Left ventricle myocardium superior (tissue), 1 donor: ENCODE measurements around the gene TRIM67. TPM values are rescaled to one million over a fixed set of nuclear protein-coding genes. Genes with fewer than 3 reads are reported as not detected.
A peak's percentile ranks its signal among the peaks of the same experiment; 100 is the strongest.

Experiments used
- ATAC-seq: fragments of 200-7000 bp; cut with Tn5 transposase; one replicate; pipeline ENCODE4 v1.9.1; 2020; ENCODE audit warnings: mild to moderate bottlenecking, moderate library complexity
- DNase-seq: peaks from one replicate; pipeline ENCODE4 v3.0.0-alpha.2; 2020
- intact Hi-C: fragments of 100-400 bp; cut with micrococcal nuclease; formaldehyde crosslinking; loops from one replicate; pipeline ENCODE4 v1.11.0; 2022
- total RNA-seq: library from RNA; stranded (reverse); fragmentation: NEBNext Ultra II Directional; extraction: Animal tissue kit (Norgen Biotek cat#: 25700); gene quantifications from one replicate; pipeline ENCODE4 v1.2.1, GENCODE V29; 2021
- donor health status: DM: no; HTN: yes; CAD: no; lungs with severe emphysema.

Gene TRIM67
- total RNA-seq, 1 donor from 2014 or later: not detected

GRCh38 chr1:231216498-231216897 is 54.6 kb downstream of the TRIM67 start:
- intact Hi-C loops: loop anchor here (10.0 kb wide), 1 partner anchor 302 kb away; no protein-coding TSS in a partner anchor
- ATAC-seq (no peak), DNase-seq (no peak)

- DNase-seq: no peak
- intact Hi-C loops: loop anchor here (10.0 kb wide), 1 partner anchor 302 kb away; no protein-coding TSS in a partner anchor
- ATAC-seq: no peak
Observed at GRCh38 chr1:231217056-231217455, 55.2 kb downstream of the TRIM67 start.

- ATAC-seq: no peak
- intact Hi-C loops: loop anchor here (10.0 kb wide), 1 partner anchor 303 kb away; no protein-coding TSS in a partner anchor
- DNase-seq: no peak
Observed at GRCh38 chr1:231218078-231218477, 56.2 kb downstream of the TRIM67 start.

- no peak for ATAC-seq
- intact Hi-C loops: loop anchor here (10.0 kb wide), 1 partner anchor 305 kb away; no protein-coding TSS in a partner anchor
- no peak for DNase-seq
Observed at GRCh38 chr1:231219422-231220401, 57.9 kb downstream of the TRIM67 start.

GRCh38 chr1:231220801-231221200 is 58.9 kb downstream of the TRIM67 start:
- DNase-seq: no peak
- intact Hi-C loops: no loop called here
- no peak for ATAC-seq

GRCh38 chr1:231226156-231226555 is 64.3 kb downstream of the TRIM67 start:
- DNase-seq (no peak), ATAC-seq (no peak)
- intact Hi-C loops: no loop called here

DNA sequence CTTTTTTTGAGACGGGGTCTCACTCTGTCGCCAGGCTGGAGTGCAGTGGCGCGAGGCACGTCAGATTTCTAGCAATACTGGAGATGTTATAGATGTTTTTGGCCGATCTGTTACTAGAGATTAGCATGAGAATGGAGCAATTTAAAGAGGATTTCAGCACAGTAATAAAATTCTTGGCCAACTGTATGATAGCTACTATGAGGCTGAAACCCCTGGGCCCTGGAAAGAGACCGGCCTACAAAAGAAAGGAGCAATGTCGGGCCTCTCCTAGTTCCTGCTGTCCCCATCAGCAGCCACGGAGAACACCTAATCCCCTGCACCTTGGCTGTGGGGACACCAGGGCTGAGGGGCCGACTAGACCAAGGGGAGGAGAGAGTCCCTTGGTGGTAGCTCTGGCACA is 69.7 kb downstream of the TRIM67 start:
- DNase-seq (no peak), ATAC-seq (no peak)
- intact Hi-C loops: no loop called here

DNA sequence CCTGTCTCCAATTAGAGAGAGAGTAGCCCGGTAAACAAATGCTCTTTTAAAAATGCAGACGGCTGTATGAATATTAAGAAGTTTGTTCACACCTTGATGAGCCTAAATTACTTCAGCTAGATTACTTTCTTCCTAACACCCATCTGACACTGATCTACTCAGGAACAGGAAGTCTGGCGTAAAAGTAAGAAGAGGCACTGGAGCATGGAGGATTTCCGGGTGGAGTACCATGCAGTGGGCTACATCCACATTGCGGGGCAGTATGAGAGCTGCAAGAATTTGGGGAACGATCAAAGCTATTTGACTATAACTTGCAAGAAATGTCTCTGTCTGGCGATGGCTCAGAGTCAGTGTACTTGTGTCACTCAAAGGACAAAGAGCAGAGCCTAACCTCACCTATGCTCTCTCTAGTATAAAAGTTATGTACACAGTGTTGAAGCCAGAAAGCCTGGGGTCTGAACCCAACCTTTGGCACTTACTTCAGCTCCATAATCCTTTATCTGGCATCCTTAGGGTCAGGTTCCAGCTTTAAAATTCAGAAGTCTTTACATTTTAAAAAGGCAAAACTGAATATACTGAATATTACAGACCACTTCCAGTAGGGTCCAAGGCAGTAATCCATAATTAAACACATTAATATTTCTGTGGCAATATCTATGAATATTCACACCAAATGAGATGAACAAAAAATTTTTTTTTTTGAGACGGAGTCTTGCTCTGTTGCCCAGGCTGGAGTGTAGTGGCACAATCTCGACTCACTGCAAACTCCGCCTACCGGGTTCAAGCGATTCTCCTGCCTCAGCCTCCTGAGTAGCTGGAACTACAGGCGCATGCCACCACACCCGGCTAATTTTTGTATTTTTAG is 71.2 kb downstream of the TRIM67 start:
- intact Hi-C loops: no loop called here
- no peak for ATAC-seq
- no peak for DNase-seq

GRCh38 chr1:231233735-231234417 is 72.0 kb downstream of the TRIM67 start:
- intact Hi-C loops: no loop called here

DNA sequence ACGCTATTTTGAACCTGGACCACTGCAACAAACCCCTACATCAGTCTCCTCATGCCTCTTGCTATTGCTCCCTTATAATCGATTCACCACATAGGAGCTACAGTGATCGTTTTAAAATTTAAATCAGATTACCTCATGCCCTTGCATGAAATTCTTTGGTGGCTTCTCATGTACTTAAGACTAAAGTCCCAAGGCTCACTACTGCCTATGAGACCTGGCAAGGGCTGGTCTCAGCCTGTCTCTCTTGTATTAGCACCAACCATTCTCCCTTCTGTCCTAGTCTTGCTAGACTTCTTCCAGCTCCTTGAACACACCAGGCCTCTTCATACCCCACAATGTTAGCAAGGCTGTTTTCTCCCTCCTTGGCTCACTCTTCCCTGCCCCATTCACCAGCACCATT is 72.6 kb downstream of the TRIM67 start:
- no peak for ATAC-seq
- intact Hi-C loops: no loop called here
- DNase-seq: no peak

More at GRCh38 chr1:231233735-231234417, 72.0 kb downstream of the TRIM67 start:
- ATAC-seq (no peak), DNase-seq (no peak)

GRCh38 chr1:231235526-231236207 is 73.8 kb downstream of the TRIM67 start:
- intact Hi-C loops: no loop called here
- ATAC-seq (no peak), DNase-seq (no peak)

GRCh38 chr1:231236208-231236591 is 74.3 kb downstream of the TRIM67 start:
- ATAC-seq (no peak), DNase-seq (no peak)

DNA sequence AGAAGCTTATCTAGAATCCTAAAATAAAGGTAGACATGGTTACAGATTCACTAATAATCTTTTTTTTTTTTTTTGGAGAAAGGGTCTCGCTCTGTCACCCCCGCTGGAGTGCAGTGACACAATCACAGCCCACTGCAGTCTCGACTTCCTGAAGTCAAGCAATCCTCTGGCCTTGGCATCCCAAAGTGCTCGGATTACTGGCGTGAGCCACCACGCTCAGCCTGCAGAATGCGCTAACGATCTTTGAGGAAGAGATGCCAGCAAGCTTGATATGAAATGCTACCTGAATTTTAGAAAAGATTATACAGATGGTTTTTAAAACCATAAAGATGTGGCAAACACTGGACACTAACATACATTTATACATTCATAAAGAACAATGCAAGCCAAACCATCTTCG is 75.1 kb downstream of the TRIM67 start:
- no peak for ATAC-seq
- DNase-seq: no peak
- intact Hi-C loops: no loop called here

More at GRCh38 chr1:231236208-231236591, 74.3 kb downstream of the TRIM67 start:
- intact Hi-C loops: no loop called here

DNA sequence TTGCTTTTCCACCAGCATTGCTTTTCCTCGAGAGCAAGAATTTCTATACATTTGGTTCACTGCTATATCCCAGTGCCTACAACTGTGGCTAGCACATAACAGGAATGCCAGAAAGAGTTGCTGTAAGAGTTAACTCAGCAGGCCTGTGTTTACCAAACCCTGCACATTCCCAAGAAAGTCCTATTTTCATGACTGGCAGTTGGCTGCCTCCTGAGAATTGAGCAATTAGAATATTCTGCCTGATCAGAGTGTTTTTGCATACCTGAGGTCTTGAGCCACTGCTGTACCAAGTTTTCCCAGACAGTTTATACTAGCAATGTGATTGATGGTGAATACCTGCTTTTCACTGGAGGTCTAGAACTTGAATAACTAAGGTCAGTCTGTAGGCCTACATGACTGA is 76.4 kb downstream of the TRIM67 start:
- intact Hi-C loops: no loop called here
- ATAC-seq: no peak
- DNase-seq: no peak

DNA sequence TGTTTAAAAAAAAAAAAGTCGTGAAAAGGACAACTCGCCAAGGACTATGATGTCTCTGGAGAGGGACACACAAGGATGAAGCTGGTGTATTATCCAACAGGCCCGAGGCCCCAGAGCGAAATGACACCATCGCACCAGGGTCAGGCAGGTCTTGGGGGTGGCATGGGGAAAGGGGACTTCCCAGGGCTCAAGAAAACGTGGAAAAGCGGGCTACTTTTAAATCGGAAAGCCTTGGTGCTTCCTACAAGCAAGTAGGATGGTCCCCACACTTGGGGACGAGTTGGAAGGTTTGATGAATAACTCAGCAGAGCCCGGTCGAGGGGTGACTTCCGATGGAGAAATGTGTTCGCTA is 78.6 kb downstream of the TRIM67 start:
- peak; percentile 13 for ATAC-seq
- no peak for DNase-seq
- intact Hi-C loops: no loop called here

DNA sequence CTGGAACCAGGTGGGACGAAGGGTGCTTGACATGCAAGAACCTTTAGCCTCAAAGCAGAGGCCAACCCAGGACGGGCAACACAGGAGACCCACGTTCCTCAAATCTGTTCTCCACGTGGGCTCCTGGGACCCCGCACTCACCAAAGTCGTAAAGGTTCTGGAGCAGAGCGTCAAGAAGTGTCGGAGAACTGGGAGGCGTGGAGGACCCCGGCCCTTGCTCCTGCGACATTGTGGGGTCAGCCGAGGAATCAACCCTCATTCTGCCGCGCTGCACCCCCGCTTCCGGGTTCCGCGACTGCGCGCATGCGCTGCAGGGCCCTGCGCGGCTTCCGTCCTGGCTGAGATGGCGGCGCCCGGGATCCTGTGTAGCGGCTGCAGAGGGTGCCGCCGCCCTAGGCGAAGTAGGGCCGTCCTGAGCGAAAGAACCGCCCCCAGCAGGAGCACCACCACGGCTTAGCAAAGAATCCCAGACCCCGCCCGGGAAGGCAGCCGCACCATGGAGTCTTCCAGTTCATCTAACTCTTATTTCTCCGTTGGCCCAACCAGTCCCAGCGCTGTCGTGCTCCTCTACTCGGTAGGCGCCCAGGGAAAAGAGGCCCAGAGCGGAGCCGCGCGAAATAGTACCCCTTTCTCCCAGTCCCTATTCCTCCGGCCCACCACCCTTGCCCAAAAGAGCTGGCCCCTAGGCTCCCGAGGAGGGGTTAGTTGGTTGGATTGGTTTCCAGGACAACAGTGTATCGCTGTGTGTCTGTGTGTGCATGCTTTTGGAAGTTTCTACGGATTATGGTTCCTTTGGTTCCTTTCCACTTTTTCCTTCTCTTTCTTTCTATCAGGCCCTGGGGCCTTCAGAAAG is 79.3 kb downstream of the TRIM67 start, which contains the start of gene GNPAT:
GNPAT (plus strand) TSS at position 330 of the 853 bp plus-strand sequence; CDS start at position 497, 167 bp downstream.
- peak; percentile 98 for ATAC-seq

GRCh38 chr1:231241750-231242149 is 79.9 kb downstream of the TRIM67 start:
- intact Hi-C loops: no loop called here
- DNase-seq (peak; percentile 37), ATAC-seq (peak; percentile 48)

More for the DNA sequence above, 79.3 kb downstream of the TRIM67 start, which contains the start of gene GNPAT:
- peak; percentile 94 for DNase-seq
- intact Hi-C loops: no loop called here
